GM21515 (cell line): ENCODE measurements around the gene MAML3.

ENCODE experiments used
- ATAC-seq: cut with Tn5 transposase; IDR thresholded peaks from one replicate; pipeline ENCODE4 v1.9.1; 2021; ENCODE audit not compliant: unreplicated experiment

MAML3 gene

DNA sequence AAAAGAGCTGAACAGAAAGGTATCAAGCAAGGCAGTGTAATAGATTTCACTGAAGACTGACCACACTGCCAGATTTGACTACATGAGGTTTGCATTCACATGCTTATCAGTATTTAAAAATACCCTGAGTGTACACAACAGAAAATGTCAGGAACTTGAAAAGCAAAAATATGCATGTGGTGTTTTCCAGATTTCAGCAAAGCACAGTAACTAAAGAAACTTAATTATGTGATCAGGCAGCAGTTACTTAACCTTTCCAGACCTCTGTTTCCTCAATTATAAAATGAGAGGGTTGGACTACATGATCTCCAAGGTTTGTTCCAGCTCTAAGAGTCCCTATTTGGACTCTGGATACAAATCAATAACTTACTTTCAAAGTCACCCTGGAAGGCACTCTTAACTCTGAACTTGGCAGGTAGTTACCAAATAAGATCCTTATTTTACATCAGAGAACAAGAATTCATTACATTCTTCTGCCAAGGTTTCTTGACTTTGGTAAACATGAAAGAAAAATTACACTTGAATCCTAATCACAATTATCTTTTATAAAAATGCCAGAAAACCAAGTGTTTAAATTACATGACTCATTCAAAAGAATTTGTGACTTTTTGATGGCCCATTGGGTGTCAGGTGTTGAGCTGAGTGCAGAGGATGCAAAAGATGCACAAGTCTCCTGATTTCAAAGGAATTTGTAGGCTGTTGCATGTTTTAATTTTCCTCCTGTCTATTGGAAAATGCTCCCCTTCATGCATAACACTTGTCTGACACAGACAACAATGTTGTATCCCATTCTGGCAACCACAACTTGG lies 246.8 kb downstream of the MAML3 start:
- no peak for ATAC-seq

DNA sequence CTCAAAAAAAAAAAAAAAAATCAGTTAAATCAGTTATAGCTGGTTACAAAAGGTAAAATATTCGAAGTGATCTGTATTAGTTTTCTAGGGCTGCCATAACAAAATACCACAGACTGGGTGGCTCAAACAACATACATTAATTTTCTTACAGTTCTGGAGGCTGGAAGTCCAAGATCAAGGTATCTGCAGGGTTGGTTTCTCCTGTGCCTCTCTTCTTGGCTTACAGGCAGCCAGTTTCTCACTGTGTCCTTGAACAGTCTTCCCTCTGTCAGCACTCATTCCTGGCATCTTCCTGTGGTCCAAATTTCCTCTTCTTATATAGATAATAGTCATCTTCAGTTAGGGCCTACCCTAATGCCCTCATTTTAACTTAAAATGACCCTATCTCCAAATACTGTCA lies 248.5 kb downstream of the MAML3 start:
- ATAC-seq: no peak

DNA sequence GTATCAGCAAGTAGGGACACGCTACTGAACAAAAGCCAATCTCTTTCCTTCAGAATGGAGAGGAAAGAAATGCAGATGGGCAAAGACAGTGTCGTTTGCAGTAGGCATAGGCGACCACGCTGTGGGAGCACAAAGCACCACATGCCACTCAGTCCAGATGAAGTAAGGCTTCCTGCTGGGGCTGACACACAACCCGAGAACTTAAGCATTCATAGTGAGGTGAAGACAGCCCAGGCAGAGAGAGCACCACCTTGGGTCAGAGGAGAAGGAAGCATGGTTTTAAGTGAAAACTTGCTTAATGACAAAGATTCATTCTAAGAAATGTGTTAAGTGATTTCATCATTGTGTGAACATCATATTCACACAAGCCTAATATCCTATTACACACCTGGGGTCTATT lies 249.6 kb downstream of the MAML3 start:
- ATAC-seq: no peak

DNA sequence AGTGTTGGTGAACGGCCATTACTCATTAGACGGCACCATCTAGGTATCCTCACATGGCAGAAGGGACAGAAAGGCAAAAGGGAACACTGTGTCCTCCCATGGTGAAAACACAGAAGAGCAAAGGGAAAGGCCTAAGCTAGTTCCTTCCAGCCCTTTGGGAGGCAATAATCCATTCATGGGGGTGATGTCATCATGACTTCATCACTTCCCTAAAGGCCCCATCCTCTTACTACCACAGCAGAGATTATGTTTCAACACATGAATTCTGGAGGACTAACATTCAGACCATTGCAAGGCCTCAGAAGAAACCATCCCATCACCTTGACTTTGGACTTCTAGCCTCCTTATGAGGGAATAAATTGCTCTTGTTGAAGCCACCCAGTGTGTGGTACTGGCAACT lies 250.1 kb downstream of the MAML3 start:
- ATAC-seq: no peak

DNA sequence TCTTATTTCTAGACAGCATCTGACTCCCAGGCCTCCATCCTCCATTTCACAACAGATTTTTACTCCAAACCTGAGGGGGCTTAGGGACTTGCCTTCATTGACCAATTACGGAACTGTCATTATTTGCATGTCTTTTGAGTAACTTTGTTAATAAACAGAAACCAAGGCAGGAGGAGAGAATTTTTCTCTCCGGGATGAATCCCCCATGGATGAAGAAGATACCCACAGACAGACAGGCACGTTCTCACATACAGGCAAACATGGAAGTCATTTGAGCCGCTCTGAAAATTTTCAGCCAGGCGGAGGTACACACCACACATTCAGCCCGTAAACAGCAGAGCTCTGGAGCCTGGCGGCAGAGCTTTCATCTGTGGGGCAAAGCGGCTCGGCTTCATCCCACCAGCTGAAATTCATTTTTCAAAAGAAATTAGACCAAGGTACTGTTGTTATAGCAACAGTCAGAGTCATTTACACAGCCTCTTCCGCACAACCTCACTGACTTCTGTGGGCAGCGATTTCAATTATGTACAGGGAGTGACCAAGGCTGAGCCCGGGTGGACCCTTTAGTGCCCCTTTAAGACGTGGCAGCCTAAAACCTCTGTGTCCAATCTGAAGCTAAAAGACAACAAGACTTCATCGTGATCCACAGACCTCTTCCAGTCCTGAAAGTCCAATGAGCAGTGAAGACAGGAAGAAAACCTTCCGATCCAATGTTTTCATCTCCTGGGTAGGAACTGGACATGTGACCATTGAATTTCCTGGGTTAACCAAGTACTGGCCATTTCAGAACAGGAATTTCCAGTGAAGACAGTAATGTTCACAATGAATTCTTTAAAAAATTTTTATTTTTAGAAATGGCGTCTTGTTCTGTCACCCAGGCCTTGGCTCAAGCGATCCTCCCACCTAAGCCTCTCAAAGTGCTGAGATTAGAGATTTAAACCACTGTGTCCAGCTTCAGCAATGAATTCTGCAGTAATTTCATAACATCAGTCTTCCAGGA lies 251.4 kb downstream of the MAML3 start:
- ATAC-seq: no peak

DNA sequence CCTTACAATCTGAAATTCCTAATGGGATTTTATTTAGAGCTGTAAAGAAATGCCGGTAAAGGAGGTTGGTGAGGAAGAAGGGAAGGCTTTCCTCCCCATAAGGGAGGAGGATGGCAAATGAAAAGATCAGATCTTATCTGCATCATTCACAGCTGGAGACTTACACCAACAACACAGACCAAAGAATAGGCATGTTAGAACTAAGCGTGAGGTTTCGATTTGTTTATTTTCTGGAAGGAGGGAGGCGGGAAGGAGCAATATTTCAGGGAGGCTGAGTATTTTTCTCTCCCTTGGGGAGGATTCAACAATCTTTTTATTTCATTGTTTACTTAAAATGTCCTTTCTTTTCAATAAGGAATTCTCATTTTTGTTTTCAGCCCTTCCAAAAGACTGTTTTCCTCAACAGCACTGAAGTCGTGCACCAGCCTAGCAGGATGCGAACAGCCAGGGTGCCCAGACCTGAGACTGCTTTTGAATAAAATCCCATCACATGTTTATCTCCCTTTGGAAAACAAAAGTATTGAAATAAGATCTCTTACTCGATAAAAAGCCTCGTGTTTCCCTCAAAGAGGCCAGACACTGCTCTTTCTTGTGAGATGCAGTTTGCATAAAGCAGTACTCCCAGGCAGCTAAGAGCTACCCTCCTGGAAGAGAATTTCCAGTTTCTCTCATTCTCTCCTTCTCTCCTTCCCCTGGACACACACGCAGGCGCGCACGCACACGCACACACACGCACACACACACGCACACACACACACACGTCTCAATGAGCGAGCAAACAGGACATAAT lies 252.3 kb downstream of the MAML3 start:
- no peak for ATAC-seq

DNA sequence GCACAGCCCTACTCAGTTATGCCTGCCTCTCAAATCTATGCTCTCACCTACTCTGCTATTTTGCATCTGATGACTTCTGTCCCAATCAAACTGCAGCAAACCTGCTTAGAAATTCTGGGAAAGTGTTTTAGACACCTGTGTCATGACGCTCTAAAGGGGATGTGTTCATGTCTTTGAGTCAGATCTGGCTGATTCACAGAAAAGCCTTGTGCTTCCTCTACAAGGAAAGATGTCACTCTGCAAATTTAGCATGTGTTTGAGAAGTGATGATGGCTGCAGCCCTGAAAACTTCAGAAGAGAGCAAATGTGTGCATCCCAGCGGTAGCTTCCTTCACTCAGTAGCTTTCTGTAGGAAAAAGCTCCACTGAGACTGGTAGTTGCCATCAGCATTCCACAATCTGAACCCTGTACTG lies 253.0 kb downstream of the MAML3 start:
- ATAC-seq: no peak

DNA sequence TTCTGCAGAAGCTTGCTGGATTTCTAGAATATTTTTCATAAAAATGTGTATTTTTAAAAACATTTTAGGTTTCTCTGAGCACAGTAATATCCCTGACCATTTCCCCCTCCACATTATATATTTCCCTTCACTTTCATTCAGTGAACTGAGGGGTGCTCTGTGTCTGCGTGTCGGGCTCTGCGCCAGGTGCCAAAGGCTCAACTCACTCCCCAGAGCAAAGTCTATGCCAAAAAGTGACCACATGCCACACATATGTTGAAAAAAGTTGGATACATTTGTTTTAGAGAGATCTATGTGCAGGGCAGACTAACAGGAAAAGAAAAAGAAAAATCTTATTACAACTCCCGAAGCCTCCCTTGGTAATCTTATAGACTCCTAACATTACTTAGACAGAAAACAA lies 254.6 kb downstream of the MAML3 start:
- no peak for ATAC-seq

DNA sequence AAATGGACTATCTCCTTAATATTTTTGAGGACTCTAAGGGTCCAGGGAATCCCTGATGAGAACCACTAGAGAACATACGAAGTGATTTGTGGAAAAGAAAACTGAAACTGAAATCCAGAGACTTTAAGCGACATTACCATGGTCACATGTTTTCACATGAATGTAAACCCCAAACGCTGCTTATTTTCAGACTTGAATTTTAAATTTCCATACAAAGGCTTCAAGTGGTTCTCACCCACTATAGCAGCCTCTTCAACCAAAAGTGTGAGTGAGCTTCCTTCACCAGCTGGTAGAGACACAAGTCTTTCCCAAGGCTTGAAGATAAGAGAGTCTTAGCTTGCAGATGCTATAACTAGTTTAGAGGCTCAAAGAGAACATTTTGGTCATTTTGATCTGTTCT lies 255.7 kb downstream of the MAML3 start:
- no peak for ATAC-seq

DNA sequence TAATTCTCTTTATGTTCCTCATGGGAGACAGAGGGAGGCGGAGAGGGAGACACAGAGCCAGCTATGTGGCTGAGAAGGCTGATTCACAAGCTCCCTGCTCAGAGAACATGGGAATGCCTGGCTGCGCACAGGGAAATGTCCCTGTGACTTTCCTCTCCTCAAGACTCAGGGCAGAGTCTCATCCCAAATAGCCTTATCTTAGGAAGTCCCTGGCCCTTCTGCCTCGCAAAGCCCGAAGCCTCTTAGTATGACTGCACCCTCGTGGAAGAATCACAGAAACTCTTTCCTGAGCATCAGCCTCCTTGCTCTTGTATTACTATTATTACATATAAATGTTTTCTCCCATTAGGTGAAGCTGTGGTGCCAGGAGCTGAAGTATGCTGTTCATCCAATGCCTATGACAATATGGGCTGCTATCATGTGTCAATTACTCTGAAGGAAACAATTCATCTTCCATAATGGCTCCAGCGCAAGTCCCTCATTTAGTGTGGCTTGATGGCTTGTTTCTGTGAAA lies 257.8 kb downstream of the MAML3 start:
- no peak for ATAC-seq

DNA sequence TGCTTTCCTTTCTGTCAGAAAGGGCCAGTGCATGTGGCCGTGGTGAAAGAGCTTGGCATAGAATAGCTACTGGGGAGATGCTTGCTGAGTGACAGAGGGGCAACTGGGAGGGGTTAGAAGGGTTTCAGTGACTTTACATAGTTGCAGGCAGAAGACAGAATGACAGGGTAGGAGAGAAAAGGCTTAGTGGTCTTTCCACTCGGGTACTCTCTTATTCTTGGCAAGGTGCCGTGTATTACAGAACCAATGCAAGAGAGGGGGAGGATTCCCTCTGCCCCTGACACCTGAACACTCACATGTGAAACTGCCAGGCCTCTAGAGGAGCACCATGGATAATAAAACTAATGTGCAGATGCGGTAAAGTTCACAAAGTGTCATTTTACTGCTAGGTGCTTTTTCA lies 260.2 kb downstream of the MAML3 start:
- no peak for ATAC-seq

DNA sequence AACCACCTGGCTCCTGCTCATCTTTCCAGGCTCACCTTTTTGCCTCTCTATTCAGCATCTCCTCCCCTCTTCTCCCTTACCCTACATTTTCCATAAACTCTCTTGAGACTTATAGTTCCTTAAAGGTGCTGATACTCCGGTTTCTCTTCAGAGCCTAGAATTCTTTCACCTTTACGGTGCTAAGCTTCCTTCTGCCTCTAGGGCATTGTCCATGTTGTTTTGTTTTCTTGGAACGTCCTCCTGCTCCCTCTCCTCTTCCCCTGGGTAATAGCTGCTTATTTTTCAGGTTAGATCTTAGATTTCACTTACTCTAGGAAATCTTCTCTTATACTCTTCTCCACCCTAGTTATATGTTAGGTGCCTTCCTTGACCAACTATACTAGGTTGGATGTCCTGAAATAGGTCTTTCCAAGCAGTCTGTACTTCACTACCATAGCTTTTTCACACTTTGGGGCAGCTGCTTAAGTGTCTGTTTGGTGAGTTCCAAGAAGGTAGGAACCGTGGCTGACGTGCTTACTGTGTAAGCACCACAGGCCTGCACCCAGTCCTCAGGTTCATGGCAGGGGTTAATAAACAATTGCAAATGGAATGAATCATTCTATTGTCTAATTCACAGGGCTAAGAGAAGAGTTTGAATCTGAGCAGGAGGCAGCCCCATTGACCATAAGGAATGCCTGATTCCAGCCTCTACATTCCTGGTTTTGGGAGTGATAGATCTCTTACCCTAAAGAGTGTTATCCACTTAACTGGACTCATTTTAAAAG lies 260.8 kb downstream of the MAML3 start:
- ATAC-seq: no peak

DNA sequence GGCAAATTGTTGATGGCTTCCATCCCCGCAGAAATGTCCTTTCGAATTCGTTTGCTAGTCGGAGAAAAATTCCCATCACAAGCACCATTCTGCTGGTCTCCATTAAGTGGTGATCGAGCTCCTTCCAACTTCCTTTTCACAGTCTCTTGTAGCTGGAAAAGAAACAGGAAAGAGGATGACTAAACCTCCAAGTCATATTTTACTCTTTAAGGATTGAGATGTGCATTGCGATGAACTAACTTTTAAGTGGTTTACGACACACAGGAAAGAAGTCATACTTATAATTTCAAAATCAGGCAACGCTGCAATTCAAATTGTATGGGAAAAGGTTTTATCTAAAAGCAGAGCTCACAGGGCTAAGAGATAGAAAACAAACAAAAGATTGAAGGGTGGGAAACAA lies 263.2 kb downstream of the MAML3 start:
- no peak for ATAC-seq

DNA sequence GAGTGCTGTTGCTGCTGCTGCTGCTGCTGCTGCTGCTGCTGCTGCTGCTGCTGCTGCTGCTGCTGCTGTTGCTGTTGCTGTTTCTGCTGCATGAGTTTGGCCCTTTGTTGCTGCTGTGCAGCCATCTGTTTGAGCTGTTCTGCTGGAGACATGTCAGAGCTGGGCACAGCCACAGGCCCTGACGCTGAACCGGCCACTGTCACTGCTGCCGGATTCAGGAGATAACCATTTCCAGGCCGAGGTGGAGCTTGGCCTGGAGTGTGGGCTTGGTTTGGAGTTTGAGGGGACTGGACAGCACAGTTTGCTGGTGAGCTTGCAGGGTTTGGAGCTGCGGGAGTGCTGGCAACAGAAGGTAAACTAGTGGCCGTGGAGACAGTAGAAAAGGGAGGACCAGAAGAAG lies 264.1 kb downstream of the MAML3 start:
- no peak for ATAC-seq

DNA sequence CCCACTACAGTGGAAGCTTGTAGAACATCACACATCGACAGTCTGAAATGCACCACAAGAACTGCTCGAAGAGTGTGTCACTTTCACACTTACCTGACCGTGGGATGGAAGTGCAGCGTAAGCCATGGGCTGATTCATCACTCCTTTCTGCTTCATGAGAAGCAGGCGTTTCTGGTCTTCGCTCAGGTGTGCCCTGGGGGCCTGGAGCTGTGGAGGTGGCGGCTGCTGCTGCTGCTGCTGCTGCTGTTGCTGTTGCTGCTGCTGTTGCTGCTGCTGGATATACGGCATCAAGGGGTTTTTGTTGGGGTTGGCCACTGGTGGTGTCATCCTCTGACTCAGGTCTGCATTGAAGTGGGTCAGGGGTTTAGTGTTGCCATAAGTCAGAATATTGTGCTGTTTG lies 264.7 kb downstream of the MAML3 start:
- no peak for ATAC-seq

DNA sequence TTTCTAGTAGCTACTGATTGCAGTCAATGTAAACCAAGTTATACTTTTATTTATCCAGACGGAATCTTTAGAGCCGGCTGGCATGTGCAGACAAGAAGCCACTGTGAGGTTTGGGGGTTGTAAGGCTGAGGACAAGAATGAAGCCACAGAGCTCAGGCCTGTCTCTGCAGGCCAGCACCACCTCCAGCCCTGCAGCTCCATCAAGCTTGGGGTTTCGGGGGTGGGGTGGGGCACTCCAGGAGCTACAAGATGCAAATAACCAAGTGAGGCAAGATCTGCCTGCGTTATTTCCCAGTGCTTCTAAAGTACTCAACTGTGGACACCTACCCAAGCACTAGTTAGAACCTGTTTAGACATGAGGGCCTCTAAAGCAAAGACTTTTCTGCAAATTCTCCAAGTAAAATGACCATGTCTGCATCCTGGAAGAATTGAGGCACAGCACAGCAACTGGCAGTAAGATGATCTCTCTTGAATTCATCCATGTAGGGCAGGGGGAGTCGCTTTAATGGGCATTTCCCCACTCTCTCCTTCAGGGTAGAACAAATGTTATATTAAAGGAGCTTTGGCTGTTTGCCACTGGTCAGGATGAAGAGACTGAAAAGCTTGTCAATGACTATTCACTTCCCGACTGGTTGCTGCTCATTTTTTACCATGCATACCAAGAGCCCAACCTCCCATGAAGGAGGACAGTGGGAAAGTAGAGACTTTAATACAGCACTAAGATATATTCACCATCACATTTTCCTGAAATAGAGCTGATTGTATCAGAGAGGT lies 265.8 kb downstream of the MAML3 start:
- no peak for ATAC-seq

DNA sequence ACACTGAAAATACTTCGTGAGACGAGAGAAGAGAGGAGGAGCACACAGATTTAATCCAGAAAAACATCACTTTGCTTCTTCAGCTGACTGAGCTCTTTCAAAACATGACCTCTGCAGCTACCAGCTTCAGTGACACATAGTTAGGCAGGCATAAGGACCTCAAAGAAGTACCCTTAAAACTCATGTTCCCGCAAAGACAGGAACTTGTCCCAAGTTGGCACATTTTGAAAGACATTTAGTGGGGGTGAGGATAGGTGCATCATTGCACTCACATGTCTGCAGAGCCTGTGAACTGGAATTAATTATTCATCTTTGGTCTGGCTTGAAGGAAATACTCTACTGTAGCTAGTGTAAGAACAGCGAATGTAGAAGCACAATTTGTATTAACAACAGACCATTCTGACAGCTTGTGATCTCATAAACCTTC lies 266.6 kb downstream of the MAML3 start:
- ATAC-seq: no peak

DNA sequence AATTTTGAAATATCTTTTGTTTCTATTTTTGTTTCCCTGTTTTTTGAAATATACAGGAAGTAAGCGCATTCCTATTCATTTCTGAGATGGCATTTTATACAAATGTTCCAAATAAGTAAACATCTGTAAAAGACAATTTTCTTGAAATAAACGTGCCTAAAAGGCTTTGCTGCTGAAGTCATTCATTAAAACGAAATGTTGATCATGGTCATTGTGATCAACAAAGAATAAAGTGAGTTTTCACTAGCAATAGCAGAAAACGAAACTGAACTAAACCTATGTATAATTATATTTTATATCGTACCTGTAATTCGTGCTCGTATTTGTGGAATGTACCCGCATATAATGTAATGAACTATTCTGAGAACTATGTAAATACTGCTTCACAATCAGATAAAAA lies 267.2 kb downstream of the MAML3 start:
- ATAC-seq: no peak

DNA sequence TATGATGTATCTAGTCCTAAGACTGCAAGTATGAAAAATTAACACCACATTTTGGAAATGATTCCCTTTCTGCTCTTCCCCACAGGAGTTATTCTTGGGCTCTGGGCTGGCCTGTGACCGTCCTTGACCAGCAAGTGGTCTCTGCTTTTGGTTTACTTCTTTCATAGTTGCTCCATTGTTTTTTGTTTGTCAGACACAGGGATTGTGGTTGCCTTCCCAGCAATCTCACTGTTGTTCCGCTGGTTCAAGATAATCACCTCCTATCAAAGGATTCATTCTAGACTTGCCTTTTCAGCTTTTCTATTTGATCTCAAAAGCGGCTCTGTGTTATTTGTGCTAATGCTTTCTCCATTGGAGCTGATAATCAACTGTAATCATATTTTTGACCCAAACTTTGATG lies 269.5 kb downstream of the MAML3 start:
- no peak for ATAC-seq

DNA sequence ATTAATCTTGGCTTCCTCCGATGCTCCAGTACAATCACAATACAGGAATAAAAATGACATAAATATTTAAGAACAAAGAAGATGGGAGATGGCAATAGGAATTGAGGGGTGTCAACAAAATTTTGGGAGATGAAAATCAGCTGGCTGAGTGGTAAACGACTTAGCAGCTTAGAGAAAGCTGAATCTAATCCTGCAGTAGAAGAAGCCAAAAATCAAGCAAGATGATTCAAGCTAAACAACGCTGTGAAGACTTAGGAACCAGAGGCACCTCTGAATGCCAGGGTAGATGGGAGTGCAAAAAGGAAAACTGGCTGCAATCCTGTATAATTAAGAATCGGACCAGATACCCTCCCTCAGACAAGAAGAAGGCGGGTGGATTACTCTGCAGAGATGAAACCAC lies 273.1 kb downstream of the MAML3 start:
- no peak for ATAC-seq
